ENCODE measurements around the gene RAPGEF2.

Gene RAPGEF2

GRCh38 chr4:159358226-159358625 lies 255.3 kb downstream of the RAPGEF2 start:
- no peaks in the 10 kb centered on the region for H3K9me3 ChIP-seq (ENCODE audit: control insufficient read depth, low read length)
- H3K4me3 ChIP-seq (ENCODE audit: insufficient read depth, low read depth, low read length, poor library complexity, severe bottlenecking): no peak overlapping the region
- no peak overlapping the region for H3K27ac ChIP-seq (ENCODE audit: insufficient read depth, low read length, poor library complexity, severe bottlenecking)
- H3K36me3 ChIP-seq (ENCODE audit: control insufficient read depth, insufficient read depth, low read length): peaks cover 17% of the 10 kb centered on the region
- H3K27me3 ChIP-seq (replicated peaks; ENCODE audit: control insufficient read depth, insufficient read depth, low read length, poor library complexity, severe bottlenecking): no peaks in the 10 kb centered on the region
- no peaks in the 10 kb centered on the region for H3K4me1 ChIP-seq (ENCODE audit: control insufficient read depth, insufficient read depth, low read length, poor library complexity, severe bottlenecking)
- DNase-seq: no peak

GRCh38 chr4:159360549-159360948 lies 257.7 kb downstream of the RAPGEF2 start:
- Histone ChIP-seq H3K27ac (ENCODE audit: insufficient read depth, low read length, poor library complexity, severe bottlenecking) (no peak overlapping the region), H3K36me3 (ENCODE audit: control insufficient read depth, insufficient read depth, low read length) (peaks cover 17% of the 10 kb centered on the region), H3K27me3 (replicated peaks; ENCODE audit: control insufficient read depth, insufficient read depth, low read length, poor library complexity, severe bottlenecking) (no peaks in the 10 kb centered on the region), H3K4me1 (ENCODE audit: control insufficient read depth, insufficient read depth, low read length, poor library complexity, severe bottlenecking) (no peaks in the 10 kb centered on the region), H3K9me3 (ENCODE audit: control insufficient read depth, low read length) (no peaks in the 10 kb centered on the region), H3K4me3 (ENCODE audit: insufficient read depth, low read depth, low read length, poor library complexity, severe bottlenecking) (no peak overlapping the region)
- DNase-seq: no peak

GRCh38 chr4:159363361-159363760 lies 260.5 kb downstream of the RAPGEF2 start:
- H3K27ac ChIP-seq (ENCODE audit: insufficient read depth, low read length, poor library complexity, severe bottlenecking): no peak overlapping the region
- peaks cover 8% of the 10 kb centered on the region for H3K36me3 ChIP-seq (ENCODE audit: control insufficient read depth, insufficient read depth, low read length)
- no peaks in the 10 kb centered on the region for H3K4me1 ChIP-seq (ENCODE audit: control insufficient read depth, insufficient read depth, low read length, poor library complexity, severe bottlenecking)
- no peaks in the 10 kb centered on the region for H3K9me3 ChIP-seq (ENCODE audit: control insufficient read depth, low read length)
- H3K27me3 ChIP-seq (replicated peaks; ENCODE audit: control insufficient read depth, insufficient read depth, low read length, poor library complexity, severe bottlenecking): no peaks in the 10 kb centered on the region
- DNase-seq: no peak
- H3K4me3 ChIP-seq (ENCODE audit: insufficient read depth, low read depth, low read length, poor library complexity, severe bottlenecking): no peak overlapping the region

- no peaks in the 10 kb centered on the region for H3K9me3 ChIP-seq (ENCODE audit: control insufficient read depth, low read length)
- no peak overlapping the region for H3K4me3 ChIP-seq (ENCODE audit: insufficient read depth, low read depth, low read length, poor library complexity, severe bottlenecking)
- H3K4me1 ChIP-seq (ENCODE audit: control insufficient read depth, insufficient read depth, low read length, poor library complexity, severe bottlenecking): no peaks in the 10 kb centered on the region
- no peaks in the 10 kb centered on the region for H3K36me3 ChIP-seq (ENCODE audit: control insufficient read depth, insufficient read depth, low read length)
- no peak overlapping the region for H3K27ac ChIP-seq (ENCODE audit: insufficient read depth, low read length, poor library complexity, severe bottlenecking)
- no peak for DNase-seq
- H3K27me3 ChIP-seq (replicated peaks; ENCODE audit: control insufficient read depth, insufficient read depth, low read length, poor library complexity, severe bottlenecking): no peaks in the 10 kb centered on the region
Observed at GRCh38 chr4:159366966-159367780, 264.3 kb downstream of the RAPGEF2 start.

- Histone ChIP-seq H3K27ac (ENCODE audit: insufficient read depth, low read length, poor library complexity, severe bottlenecking) (no peak overlapping the region), H3K9me3 (ENCODE audit: control insufficient read depth, low read length) (no peaks in the 10 kb centered on the region), H3K4me3 (ENCODE audit: insufficient read depth, low read depth, low read length, poor library complexity, severe bottlenecking) (no peak overlapping the region), H3K27me3 (replicated peaks; ENCODE audit: control insufficient read depth, insufficient read depth, low read length, poor library complexity, severe bottlenecking) (no peaks in the 10 kb centered on the region), H3K4me1 (ENCODE audit: control insufficient read depth, insufficient read depth, low read length, poor library complexity, severe bottlenecking) (no peaks in the 10 kb centered on the region), H3K36me3 (ENCODE audit: control insufficient read depth, insufficient read depth, low read length) (no peaks in the 10 kb centered on the region)
- no peak for DNase-seq
Observed at GRCh38 chr4:159367781-159368080, 264.9 kb downstream of the RAPGEF2 start.

- Histone ChIP-seq H3K9me3 (ENCODE audit: control insufficient read depth, low read length) (no peaks in the 10 kb centered on the region), H3K4me1 (ENCODE audit: control insufficient read depth, insufficient read depth, low read length, poor library complexity, severe bottlenecking) (no peaks in the 10 kb centered on the region), H3K4me3 (ENCODE audit: insufficient read depth, low read depth, low read length, poor library complexity, severe bottlenecking) (no peak overlapping the region), H3K27me3 (replicated peaks; ENCODE audit: control insufficient read depth, insufficient read depth, low read length, poor library complexity, severe bottlenecking) (no peaks in the 10 kb centered on the region), H3K36me3 (ENCODE audit: control insufficient read depth, insufficient read depth, low read length) (no peaks in the 10 kb centered on the region), H3K27ac (ENCODE audit: insufficient read depth, low read length, poor library complexity, severe bottlenecking) (no peak overlapping the region)
- DNase-seq: no peak
Observed at GRCh38 chr4:159368320-159368719, 265.4 kb downstream of the RAPGEF2 start.

GRCh38 chr4:159369256-159369655 lies 266.4 kb downstream of the RAPGEF2 start:
- Histone ChIP-seq H3K9me3 (ENCODE audit: control insufficient read depth, low read length) (no peaks in the 10 kb centered on the region), H3K4me1 (ENCODE audit: control insufficient read depth, insufficient read depth, low read length, poor library complexity, severe bottlenecking) (no peaks in the 10 kb centered on the region), H3K36me3 (ENCODE audit: control insufficient read depth, insufficient read depth, low read length) (no peaks in the 10 kb centered on the region), H3K27ac (ENCODE audit: insufficient read depth, low read length, poor library complexity, severe bottlenecking) (no peak overlapping the region), H3K27me3 (replicated peaks; ENCODE audit: control insufficient read depth, insufficient read depth, low read length, poor library complexity, severe bottlenecking) (no peaks in the 10 kb centered on the region), H3K4me3 (ENCODE audit: insufficient read depth, low read depth, low read length, poor library complexity, severe bottlenecking) (no peak overlapping the region)
- no peak for DNase-seq

- H3K27me3 ChIP-seq (replicated peaks; ENCODE audit: control insufficient read depth, insufficient read depth, low read length, poor library complexity, severe bottlenecking): no peaks in the 10 kb centered on the region
- H3K4me1 ChIP-seq (ENCODE audit: control insufficient read depth, insufficient read depth, low read length, poor library complexity, severe bottlenecking): no peaks in the 10 kb centered on the region
- H3K9me3 ChIP-seq (ENCODE audit: control insufficient read depth, low read length): no peaks in the 10 kb centered on the region
- H3K27ac ChIP-seq (ENCODE audit: insufficient read depth, low read length, poor library complexity, severe bottlenecking): no peak overlapping the region
- H3K4me3 ChIP-seq (ENCODE audit: insufficient read depth, low read depth, low read length, poor library complexity, severe bottlenecking): no peak overlapping the region
- no peaks in the 10 kb centered on the region for H3K36me3 ChIP-seq (ENCODE audit: control insufficient read depth, insufficient read depth, low read length)
- no peak for DNase-seq
Observed at GRCh38 chr4:159370286-159370685, 267.4 kb downstream of the RAPGEF2 start.

- Histone ChIP-seq H3K27me3 (replicated peaks; ENCODE audit: control insufficient read depth, insufficient read depth, low read length, poor library complexity, severe bottlenecking) (no peaks in the 10 kb centered on the region), H3K4me3 (ENCODE audit: insufficient read depth, low read depth, low read length, poor library complexity, severe bottlenecking) (no peak overlapping the region), H3K4me1 (ENCODE audit: control insufficient read depth, insufficient read depth, low read length, poor library complexity, severe bottlenecking) (no peaks in the 10 kb centered on the region), H3K27ac (ENCODE audit: insufficient read depth, low read length, poor library complexity, severe bottlenecking) (no peak overlapping the region), H3K36me3 (ENCODE audit: control insufficient read depth, insufficient read depth, low read length) (no peaks in the 10 kb centered on the region), H3K9me3 (ENCODE audit: control insufficient read depth, low read length) (no peaks in the 10 kb centered on the region)
- DNase-seq: no peak
Observed at GRCh38 chr4:159374749-159375530, 272.1 kb downstream of the RAPGEF2 start.

GRCh38 chr4:159376289-159376688 lies 273.4 kb downstream of the RAPGEF2 start:
- Histone ChIP-seq H3K36me3 (ENCODE audit: control insufficient read depth, insufficient read depth, low read length) (no peaks in the 10 kb centered on the region), H3K4me1 (ENCODE audit: control insufficient read depth, insufficient read depth, low read length, poor library complexity, severe bottlenecking) (no peaks in the 10 kb centered on the region), H3K4me3 (ENCODE audit: insufficient read depth, low read depth, low read length, poor library complexity, severe bottlenecking) (no peak overlapping the region), H3K27ac (ENCODE audit: insufficient read depth, low read length, poor library complexity, severe bottlenecking) (no peak overlapping the region), H3K9me3 (ENCODE audit: control insufficient read depth, low read length) (no peaks in the 10 kb centered on the region), H3K27me3 (replicated peaks; ENCODE audit: control insufficient read depth, insufficient read depth, low read length, poor library complexity, severe bottlenecking) (no peaks in the 10 kb centered on the region)
- DNase-seq: no peak
